Mucosa of stomach (tissue), 1 donor: ENCODE measurements around the gene FZD7.

ENCODE experiments used
- H3K27me3 ChIP-seq: one replicate; pipeline ENCODE4 v1.7.0; 2013; ENCODE audit warnings: mild to moderate bottlenecking, low read length; ENCODE audit not compliant: control insufficient read depth, insufficient read depth
- H3K36me3 ChIP-seq: one replicate; pipeline ENCODE4 v1.7.0; 2013; ENCODE audit warnings: low read length; ENCODE audit not compliant: control insufficient read depth, insufficient read depth
- H3K4me1 ChIP-seq: one replicate; pipeline ENCODE4 v1.7.0; 2013; ENCODE audit warnings: mild to moderate bottlenecking, low read length; ENCODE audit not compliant: control insufficient read depth, insufficient read depth
- H3K4me3 ChIP-seq: one replicate; pipeline ENCODE4 v1.7.0; 2013; ENCODE audit warnings: low read length
- H3K9ac ChIP-seq: one replicate; pipeline ENCODE4 v1.7.0; 2013; ENCODE audit warnings: mild to moderate bottlenecking, low read length, moderate library complexity
- H3K9me3 ChIP-seq: one replicate; pipeline ENCODE4 v1.7.0; 2013; ENCODE audit warnings: mild to moderate bottlenecking, low read length, moderate library complexity; ENCODE audit not compliant: control insufficient read depth
- donor health status: Pancreatic carcinoma.

The FZD7 gene

DNA sequence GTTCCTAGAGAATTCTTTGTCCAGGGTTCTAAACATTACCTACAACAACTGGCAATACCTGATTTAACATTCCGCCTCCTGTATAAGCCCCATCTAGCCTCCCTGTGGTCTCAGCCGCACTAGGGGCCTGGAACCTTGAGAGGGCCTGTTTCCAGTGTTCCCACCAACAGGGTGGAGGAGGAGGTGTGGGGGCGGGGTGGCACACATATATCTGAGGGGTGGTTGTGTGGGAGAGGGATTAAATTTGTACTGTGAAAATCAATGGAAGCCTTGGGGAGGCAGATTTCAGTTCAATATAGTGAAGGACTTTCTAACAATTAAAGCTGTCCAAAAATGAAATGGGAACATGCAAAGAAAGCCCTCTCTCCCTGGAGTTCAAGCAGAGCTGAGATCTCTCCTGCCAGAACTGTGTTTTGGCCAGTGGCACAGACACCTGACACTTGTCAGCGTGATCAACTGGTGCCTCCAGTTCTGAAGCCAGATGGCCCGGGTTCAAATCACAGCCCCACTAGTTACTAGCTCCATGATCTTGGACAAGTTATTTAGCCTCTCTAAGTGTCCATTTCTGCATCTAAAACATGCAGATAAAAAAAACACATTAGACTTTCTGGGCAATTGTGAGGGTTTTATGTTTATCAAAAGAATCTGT is 17.0 kb upstream of the FZD7 start:
- Histone ChIP-seq H3K9ac (no peak overlapping the region), H3K36me3 (no peaks in the 10 kb centered on the region), H3K4me1 (no peaks in the 10 kb centered on the region), H3K27me3 (no peaks in the 10 kb centered on the region), H3K9me3 (no peaks in the 10 kb centered on the region), H3K4me3 (no peak overlapping the region)

DNA sequence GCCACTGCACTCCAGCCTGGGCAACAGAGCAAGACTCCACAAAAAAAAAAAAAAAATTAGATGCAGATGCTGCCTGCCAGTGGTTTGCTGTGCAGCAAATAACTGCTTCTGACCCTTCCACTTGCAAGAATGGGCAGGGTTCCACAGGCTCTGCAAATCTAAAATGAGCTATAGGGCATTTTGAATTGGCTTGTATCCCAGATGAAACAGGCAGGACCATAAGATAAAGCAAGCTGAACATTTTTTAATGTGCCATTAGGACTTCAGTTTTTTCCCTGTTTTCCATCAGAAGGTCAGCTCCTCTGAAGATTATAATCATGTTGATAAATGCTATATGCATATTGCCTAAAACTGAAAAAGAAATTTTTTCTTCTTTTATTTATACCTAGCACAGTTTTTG is 15.7 kb upstream of the FZD7 start:
- Histone ChIP-seq H3K4me1 (no peaks in the 10 kb centered on the region), H3K9ac (no peak overlapping the region), H3K4me3 (no peak overlapping the region), H3K27me3 (no peaks in the 10 kb centered on the region), H3K9me3 (no peaks in the 10 kb centered on the region), H3K36me3 (no peaks in the 10 kb centered on the region)

DNA sequence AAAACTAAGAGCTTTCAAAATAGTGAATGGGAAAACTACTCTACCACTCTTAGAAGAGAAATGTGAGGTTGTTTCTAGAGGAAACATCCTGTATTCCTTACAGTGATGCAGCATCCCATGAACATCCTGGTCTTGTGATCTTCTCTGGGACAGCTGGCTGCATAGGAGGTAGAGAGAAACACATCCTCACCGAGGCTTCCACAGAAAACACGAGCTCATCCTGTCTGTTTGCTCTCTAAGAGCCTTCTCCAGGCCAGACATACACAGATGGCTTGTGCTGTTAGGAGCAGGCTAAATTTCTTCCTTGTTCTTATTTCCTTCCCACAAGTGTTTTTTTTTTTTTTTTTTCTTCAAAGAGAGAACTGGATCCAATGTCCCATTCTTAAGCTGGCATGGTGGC is 14.7 kb upstream of the FZD7 start:
- Histone ChIP-seq H3K27me3 (no peaks in the 10 kb centered on the region), H3K9ac (no peak overlapping the region), H3K9me3 (no peaks in the 10 kb centered on the region), H3K4me3 (no peak overlapping the region), H3K36me3 (no peaks in the 10 kb centered on the region), H3K4me1 (no peaks in the 10 kb centered on the region)

DNA sequence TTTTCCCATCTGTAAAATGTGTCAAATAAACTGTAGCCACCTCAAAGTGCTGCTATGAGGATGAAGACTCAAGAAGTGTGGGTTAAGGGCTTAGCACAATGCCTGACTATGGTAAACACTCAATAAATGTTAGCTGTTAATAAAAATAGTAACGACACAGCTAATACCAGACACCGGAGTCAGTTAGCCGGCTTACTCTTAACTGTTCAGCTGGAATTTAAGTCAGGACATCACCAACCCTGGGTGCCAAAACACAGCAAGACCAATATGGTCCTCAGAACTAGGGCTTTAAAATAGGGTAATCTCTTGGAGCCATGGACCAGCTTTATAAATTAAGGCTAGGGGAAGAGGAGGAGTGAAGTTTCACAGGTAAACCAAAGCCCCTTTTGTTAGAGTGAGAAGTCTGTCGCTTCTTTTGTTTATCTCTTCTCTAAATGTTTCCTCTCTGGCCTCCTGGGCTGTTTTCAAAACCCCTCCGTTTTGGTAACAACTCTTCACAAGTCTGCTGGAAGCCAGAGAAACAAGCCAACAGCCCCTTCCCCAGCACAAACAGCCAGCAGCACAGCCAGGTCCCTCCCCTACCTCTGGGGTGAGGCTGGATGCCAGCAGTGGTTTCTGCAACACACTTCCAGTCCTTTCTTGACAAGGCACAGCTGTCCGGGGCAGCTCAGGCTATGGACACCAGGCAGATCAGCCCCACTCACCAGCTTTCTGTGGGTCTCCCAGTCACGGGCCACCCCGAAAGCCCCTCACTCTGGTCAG is 13.8 kb upstream of the FZD7 start:
- Histone ChIP-seq H3K4me3 (no peak overlapping the region), H3K36me3 (no peaks in the 10 kb centered on the region), H3K4me1 (no peaks in the 10 kb centered on the region), H3K9me3 (no peaks in the 10 kb centered on the region), H3K9ac (no peak overlapping the region), H3K27me3 (no peaks in the 10 kb centered on the region)

DNA sequence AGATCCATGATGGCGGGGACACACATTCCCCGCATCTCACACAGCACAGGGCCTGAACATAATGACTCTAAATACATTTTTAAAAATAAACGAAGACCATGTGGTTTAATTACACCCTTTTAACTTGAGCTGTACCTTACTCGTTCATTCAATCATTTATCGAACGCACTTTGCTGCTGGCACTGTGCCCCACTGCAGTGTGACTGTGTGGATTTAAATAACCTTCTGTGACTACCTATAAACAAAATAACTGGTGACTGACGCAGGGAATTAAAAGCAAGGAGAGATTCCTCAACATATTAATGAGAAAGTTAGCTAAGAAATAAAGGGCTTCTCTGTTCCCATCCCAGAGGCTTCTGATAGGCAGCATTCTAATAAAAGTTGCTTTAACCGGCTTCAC is 10.9 kb upstream of the FZD7 start:
- Histone ChIP-seq H3K4me3 (no peak overlapping the region), H3K9me3 (no peaks in the 10 kb centered on the region), H3K4me1 (no peaks in the 10 kb centered on the region), H3K9ac (no peak overlapping the region), H3K27me3 (peaks cover 4% of the 10 kb centered on the region), H3K36me3 (no peaks in the 10 kb centered on the region)

DNA sequence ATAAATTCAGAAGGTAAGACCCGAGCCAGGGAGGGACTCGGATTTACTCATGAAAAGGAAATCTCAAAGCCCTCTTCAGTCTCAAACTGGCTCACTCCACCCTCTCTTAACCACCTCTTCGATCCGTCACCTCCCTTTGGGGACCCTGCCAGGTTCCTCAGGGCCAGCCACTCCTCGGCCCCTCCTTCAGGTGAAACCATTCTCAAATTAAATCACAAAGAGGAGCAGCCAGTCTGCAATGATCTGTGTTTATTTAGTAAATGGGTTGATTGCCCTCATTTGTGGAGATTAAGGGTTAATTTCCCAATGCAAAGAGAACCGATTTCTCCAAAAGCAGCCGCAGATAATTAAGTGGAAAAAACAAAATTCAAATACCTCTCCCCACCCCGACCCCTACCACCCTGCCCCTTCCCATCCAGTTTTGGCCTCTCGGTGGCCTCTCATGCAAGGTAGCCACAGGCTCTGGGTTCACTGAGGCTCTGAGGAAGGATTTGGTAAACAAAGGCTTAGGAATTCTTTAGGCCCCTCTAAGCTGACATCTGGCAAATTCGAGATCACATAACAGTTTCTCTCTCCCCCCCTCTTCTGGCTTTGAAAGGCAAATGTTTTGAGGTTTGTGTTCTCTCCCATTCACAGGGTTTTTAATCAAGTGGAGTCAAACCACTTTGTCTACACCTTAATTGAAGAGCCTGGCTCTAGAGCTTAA is 10.3 kb upstream of the FZD7 start:
- Histone ChIP-seq H3K4me3 (no peak overlapping the region), H3K4me1 (no peaks in the 10 kb centered on the region), H3K27me3 (peaks cover 4% of the 10 kb centered on the region), H3K9ac (no peak overlapping the region), H3K36me3 (no peaks in the 10 kb centered on the region), H3K9me3 (no peaks in the 10 kb centered on the region)

DNA sequence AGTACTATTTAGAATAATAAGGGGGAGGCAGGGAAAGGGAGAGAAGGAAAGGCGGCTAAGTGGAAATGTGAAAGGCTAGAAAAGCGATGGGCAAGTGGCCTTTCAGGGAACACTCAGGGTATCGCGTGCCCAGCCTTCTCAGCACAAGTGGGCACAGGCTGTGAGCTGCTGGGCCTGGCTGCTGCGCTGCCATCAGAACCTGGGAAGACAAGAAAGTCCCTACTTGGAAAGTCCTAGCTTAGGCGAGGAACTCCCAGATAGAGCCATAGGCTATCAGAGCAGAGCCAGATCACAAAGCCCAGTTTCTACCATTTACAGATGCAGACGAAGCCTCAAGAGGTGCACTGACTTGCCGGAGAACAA is 9.8 kb upstream of the FZD7 start:
- Histone ChIP-seq H3K9me3 (no peaks in the 10 kb centered on the region), H3K27me3 (peaks cover 4% of the 10 kb centered on the region), H3K9ac (no peak overlapping the region), H3K36me3 (no peaks in the 10 kb centered on the region), H3K4me3 (no peak overlapping the region), H3K4me1 (no peaks in the 10 kb centered on the region)

DNA sequence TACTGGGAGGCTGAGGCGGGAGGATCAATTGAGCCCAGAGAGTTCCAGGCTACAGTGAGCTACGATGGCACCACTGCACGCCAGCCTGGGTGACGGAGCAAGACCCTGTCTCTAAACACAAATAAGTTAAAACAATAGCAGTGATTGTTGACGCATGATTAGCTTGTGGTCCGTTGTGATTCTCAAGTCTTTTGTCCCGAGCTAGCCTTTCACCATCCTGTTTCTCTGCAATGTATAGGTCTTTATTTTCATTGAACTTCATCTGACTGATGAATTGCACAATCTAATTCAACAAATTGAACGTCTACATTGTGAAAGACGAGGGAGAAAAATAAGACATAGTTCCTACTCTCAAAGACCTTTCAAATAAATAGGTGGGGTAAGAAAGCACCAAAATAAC is 8.8 kb upstream of the FZD7 start:
- no peaks in the 10 kb centered on the region for H3K9me3 ChIP-seq
- no peaks in the 10 kb centered on the region for H3K36me3 ChIP-seq
- peaks cover 4% of the 10 kb centered on the region for H3K27me3 ChIP-seq
- no peak overlapping the region for H3K4me3 ChIP-seq
- no peaks in the 10 kb centered on the region for H3K4me1 ChIP-seq
- no peak overlapping the region for H3K9ac ChIP-seq

DNA sequence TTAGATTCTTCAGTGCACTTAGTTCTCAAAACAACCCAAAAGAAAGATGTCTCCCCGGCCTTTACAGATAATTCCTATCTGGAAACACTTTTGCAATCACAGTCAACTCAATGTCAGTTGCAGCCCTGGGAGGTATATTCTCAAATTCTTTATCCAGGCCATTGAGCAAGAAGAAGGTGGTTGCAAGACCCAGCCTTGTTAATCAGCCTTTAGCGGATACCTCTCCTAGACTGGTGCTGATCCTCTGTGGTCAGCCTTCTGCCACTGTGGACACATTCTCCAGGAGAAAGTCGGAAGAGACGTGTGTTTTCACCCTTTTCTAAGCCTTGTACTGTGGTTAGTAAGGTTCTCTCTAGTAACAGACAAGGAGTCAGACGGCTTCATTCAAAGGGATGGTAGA is 7.8 kb upstream of the FZD7 start:
- H3K9ac ChIP-seq = no peak overlapping the region
- H3K36me3 ChIP-seq = no peaks in the 10 kb centered on the region
- no peaks in the 10 kb centered on the region for H3K9me3 ChIP-seq
- no peaks in the 10 kb centered on the region for H3K4me1 ChIP-seq
- H3K27me3 ChIP-seq = peaks cover 9% of the 10 kb centered on the region
- no peak overlapping the region for H3K4me3 ChIP-seq

DNA sequence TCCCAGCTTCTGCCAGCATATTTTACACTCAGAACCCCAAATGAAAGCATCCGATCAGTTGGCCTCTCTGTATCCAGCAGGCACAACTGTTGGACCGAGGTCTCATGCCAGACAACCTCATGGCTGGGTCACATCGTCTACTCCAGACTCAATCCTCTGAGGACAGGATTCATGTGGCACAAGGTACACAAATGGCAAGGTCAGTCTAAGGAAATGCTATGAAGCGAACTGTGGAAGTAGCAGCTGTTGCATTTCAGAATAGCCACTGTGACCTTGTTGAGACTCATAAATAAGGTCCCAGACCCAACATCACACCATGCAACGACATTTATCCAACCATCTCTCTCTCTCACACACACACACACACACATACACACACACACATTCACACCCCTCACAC is 7.1 kb upstream of the FZD7 start:
- Histone ChIP-seq H3K27me3 (peaks cover 9% of the 10 kb centered on the region), H3K9ac (no peak overlapping the region), H3K4me1 (no peaks in the 10 kb centered on the region), H3K9me3 (no peaks in the 10 kb centered on the region), H3K4me3 (no peak overlapping the region), H3K36me3 (no peaks in the 10 kb centered on the region)

DNA sequence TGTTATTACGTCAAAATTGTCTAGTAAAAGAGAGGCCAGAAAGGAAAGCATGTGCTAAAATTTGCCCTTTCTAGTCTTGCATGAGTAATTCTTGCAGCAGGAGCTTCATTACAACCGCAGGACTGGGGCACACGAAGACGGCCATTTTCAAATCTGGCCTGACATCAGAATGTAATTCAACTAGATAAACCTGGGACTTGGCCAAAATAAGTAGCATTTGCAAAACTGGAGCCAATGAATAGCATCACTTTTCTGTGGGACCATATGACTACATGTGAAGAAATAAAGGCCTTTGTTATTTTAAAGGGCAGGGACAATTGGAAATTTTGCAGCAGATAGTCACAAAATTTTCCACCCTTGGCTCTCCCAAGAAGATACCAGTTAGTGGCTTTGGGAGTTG is 3.0 kb upstream of the FZD7 start:
- Histone ChIP-seq H3K4me3 (no peak overlapping the region), H3K36me3 (no peaks in the 10 kb centered on the region), H3K27me3 (peaks cover 31% of the 10 kb centered on the region)

DNA sequence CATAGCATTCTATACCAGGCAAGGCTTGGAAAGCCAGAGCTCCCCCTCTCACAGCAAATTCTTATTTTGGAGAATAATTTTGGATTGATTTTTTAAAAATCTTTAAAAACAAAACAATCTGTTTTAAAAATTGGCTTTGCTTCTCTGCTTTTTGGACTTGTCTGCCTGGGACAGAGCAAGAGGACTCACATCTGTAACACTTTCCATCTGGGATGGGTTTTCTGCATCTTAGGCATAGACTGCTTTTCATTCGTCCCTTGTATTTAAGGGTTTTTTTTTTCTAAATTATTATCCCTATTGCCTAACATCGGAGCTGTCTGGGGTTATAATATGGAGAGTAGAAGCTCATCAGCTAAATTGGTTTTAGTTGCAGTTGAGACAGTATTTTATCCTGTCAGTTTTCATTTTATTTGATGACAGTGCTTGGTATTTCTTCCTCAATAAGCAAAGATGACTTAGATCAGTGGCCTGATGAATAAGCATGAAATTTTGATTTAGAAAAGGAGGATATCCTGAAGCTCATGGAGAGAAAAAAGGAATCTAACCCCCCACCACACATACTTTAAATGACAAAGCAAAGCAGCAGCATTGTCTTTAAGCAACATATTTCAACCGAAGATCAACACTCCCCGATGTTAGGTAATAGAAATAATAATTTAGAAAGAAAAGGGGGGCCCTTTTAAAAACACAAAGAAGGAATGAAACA is 2.3 kb upstream of the FZD7 start:
- Histone ChIP-seq H3K27me3 (peaks cover 34% of the 10 kb centered on the region), H3K36me3 (no peaks in the 10 kb centered on the region), H3K4me1 (peaks cover 12% of the 10 kb centered on the region), H3K9me3 (no peaks in the 10 kb centered on the region), H3K9ac (no peak overlapping the region), H3K4me3 (no peak overlapping the region)

More for the DNA sequence above, 3.0 kb upstream of the FZD7 start:
- Histone ChIP-seq H3K9me3 (no peaks in the 10 kb centered on the region), H3K4me1 (peaks cover 12% of the 10 kb centered on the region), H3K9ac (no peak overlapping the region)
